ENCODE measurements around the gene PAPPA2.

PAPPA2 gene

GRCh38 chr1:176541663-176542062 lies 78.7 kb downstream of the PAPPA2 start:
- Histone ChIP-seq H3K27ac (ENCODE audit: low read depth, low read length) (no peak overlapping the region), H3K4me1 (ENCODE audit: control insufficient read depth, insufficient read depth, low read length) (no peaks in the 10 kb centered on the region), H3K36me3 (ENCODE audit: control insufficient read depth, insufficient read depth, low read length) (no peaks in the 10 kb centered on the region), H3K4me3 (ENCODE audit: low read length) (no peak overlapping the region), H3K9ac (ENCODE audit: low read length) (no peak overlapping the region), H3K27me3 (ENCODE audit: control insufficient read depth, insufficient read depth, low read length) (no peaks in the 10 kb centered on the region)

- no peaks in the 10 kb centered on the region for H3K36me3 ChIP-seq (ENCODE audit: control insufficient read depth, insufficient read depth, low read length)
- H3K27me3 ChIP-seq (ENCODE audit: control insufficient read depth, insufficient read depth, low read length), result no peaks in the 10 kb centered on the region
- H3K4me1 ChIP-seq (ENCODE audit: control insufficient read depth, insufficient read depth, low read length), result no peaks in the 10 kb centered on the region
- no peak overlapping the region for H3K4me3 ChIP-seq (ENCODE audit: low read length)
- no peak overlapping the region for H3K27ac ChIP-seq (ENCODE audit: low read depth, low read length)
- no peak overlapping the region for H3K9ac ChIP-seq (ENCODE audit: low read length)
Measured at GRCh38 chr1:176542352-176542751, 79.4 kb downstream of the PAPPA2 start.

DNA sequence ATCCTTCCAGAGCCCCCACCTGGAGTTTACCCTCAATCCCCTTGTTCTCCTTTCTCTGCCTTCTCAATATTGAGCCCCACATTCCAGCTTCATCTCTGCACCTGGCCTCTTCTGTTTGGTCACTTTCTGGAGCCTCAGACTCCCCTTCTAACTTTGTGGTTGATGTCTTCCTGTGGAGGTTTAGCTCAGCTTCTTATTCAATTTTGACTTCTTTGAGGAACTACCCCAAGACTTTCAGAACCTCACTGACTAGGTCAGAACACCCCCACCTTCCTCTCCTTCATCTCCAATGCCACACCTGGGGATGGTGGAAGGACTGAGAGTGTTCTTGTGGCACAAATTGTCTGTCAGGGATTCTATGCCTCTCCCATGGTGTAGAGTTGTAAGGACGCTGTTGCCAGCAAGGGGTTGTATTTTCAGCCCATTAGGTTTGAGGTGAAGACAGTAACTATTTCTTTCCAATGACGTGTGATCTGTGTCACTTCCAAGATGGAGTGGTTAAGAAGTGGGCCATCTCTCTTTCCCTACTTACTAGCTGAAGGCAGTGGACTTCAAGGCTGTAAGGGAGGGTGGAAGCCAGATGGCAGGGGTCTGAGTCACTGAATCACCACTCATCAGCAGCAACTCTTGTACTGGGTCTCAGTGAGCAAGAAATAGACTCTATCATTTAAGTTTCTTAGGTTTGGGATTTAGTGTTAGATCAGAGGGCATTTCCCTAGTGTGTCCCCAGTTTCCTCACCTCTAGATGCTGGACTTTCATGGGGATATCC lies 80.6 kb downstream of the PAPPA2 start:
- Histone ChIP-seq H3K27me3 (ENCODE audit: control insufficient read depth, insufficient read depth, low read length) (no peaks in the 10 kb centered on the region), H3K9ac (ENCODE audit: low read length) (no peak overlapping the region), H3K27ac (ENCODE audit: low read depth, low read length) (no peak overlapping the region), H3K4me3 (ENCODE audit: low read length) (no peak overlapping the region), H3K4me1 (ENCODE audit: control insufficient read depth, insufficient read depth, low read length) (no peaks in the 10 kb centered on the region), H3K36me3 (ENCODE audit: control insufficient read depth, insufficient read depth, low read length) (no peaks in the 10 kb centered on the region)

DNA sequence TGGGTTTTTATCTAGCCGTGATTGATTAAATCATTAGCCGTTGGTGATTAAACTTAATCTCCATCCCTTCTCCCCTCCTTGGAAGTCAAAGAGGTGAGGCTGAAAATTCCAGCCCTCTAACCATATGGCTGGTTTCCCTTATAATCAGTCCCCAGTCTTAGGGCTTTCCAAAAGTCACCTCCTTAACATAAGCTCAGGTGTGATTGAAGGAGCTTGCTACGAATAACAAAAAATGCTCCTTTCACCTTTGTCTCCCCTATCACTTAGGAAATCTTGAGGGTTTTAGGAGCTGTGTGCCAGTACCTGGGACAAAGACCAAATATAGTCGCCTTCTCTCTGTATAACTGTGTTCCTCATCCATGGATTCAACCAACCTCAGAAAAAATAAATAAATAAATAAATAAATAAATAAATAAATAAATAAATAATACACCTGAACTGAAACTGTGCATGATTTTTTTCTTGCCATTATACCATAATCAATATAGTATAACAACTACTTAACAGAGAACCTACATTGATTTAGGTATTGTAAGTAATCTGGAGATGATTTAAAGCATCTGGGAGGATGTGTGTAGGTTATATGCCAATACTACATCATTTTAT lies 82.2 kb downstream of the PAPPA2 start:
- no peaks in the 10 kb centered on the region for H3K4me1 ChIP-seq (ENCODE audit: control insufficient read depth, insufficient read depth, low read length)
- no peak overlapping the region for H3K4me3 ChIP-seq (ENCODE audit: low read length)
- no peaks in the 10 kb centered on the region for H3K36me3 ChIP-seq (ENCODE audit: control insufficient read depth, insufficient read depth, low read length)
- H3K9ac ChIP-seq (ENCODE audit: low read length), result no peak overlapping the region
- no peak overlapping the region for H3K27ac ChIP-seq (ENCODE audit: low read depth, low read length)
- H3K27me3 ChIP-seq (ENCODE audit: control insufficient read depth, insufficient read depth, low read length), result no peaks in the 10 kb centered on the region

DNA sequence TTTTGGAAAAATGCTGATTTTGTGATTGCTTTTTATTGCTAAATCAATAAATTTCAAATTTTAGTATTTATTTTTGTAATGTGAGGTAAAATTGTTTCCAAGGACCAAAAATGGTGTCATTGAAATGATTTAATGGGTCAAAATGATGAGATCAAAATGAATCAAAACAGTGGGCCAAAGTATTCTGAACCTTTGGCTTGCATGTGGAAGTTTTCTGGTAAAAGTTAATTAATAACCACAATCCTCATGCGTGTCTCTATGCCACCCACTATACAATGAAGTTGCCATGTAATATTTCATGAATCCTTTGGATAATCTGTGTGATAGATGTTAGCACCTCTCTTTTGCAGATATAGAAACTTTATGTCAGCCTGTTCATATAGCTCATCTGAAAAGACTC lies 83.8 kb downstream of the PAPPA2 start:
- H3K27ac ChIP-seq (ENCODE audit: low read depth, low read length), result no peak overlapping the region
- H3K36me3 ChIP-seq (ENCODE audit: control insufficient read depth, insufficient read depth, low read length), result no peaks in the 10 kb centered on the region
- no peaks in the 10 kb centered on the region for H3K27me3 ChIP-seq (ENCODE audit: control insufficient read depth, insufficient read depth, low read length)
- H3K4me1 ChIP-seq (ENCODE audit: control insufficient read depth, insufficient read depth, low read length), result no peaks in the 10 kb centered on the region
- H3K9ac ChIP-seq (ENCODE audit: low read length), result no peak overlapping the region
- H3K4me3 ChIP-seq (ENCODE audit: low read length), result no peak overlapping the region

- Histone ChIP-seq H3K27me3 (ENCODE audit: control insufficient read depth, insufficient read depth, low read length) (no peaks in the 10 kb centered on the region), H3K9ac (ENCODE audit: low read length) (no peak overlapping the region), H3K27ac (ENCODE audit: low read depth, low read length) (no peak overlapping the region)
Measured at GRCh38 chr1:176551146-176551545, 88.2 kb downstream of the PAPPA2 start.

GRCh38 chr1:176552217-176552991 lies 89.4 kb downstream of the PAPPA2 start:
- no peak overlapping the region for H3K9ac ChIP-seq (ENCODE audit: low read length)
- H3K27me3 ChIP-seq (ENCODE audit: control insufficient read depth, insufficient read depth, low read length), result no peaks in the 10 kb centered on the region
- H3K4me3 ChIP-seq (ENCODE audit: low read length), result no peak overlapping the region
- no peaks in the 10 kb centered on the region for H3K36me3 ChIP-seq (ENCODE audit: control insufficient read depth, insufficient read depth, low read length)
- no peak overlapping the region for H3K27ac ChIP-seq (ENCODE audit: low read depth, low read length)
- no peaks in the 10 kb centered on the region for H3K4me1 ChIP-seq (ENCODE audit: control insufficient read depth, insufficient read depth, low read length)

More at GRCh38 chr1:176551146-176551545, 88.2 kb downstream of the PAPPA2 start:
- no peak overlapping the region for H3K4me3 ChIP-seq (ENCODE audit: low read length)
- no peaks in the 10 kb centered on the region for H3K4me1 ChIP-seq (ENCODE audit: control insufficient read depth, insufficient read depth, low read length)
- H3K36me3 ChIP-seq (ENCODE audit: control insufficient read depth, insufficient read depth, low read length), result no peaks in the 10 kb centered on the region

DNA sequence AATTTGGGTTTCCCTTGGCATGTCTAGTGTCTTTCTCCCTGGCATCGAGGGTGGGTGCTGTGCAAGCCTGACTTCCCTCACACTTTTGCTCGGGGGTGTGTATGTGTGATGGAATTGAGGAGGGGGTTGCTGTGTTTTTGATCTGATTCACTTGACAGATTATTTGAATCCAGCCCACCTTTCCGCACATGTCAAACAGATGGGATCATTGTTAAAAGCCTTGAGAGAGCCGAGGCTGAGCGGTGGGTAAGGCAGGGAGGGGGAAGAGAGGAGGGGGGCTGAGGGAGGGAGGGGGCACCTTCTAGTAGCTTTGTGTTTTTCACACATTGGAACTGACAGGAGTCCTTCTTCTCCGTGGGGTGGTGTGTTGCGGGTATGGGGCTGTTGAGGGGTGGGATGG lies 90.0 kb downstream of the PAPPA2 start:
- Histone ChIP-seq H3K9ac (ENCODE audit: low read length) (no peak overlapping the region), H3K4me1 (ENCODE audit: control insufficient read depth, insufficient read depth, low read length) (no peaks in the 10 kb centered on the region), H3K27me3 (ENCODE audit: control insufficient read depth, insufficient read depth, low read length) (no peaks in the 10 kb centered on the region), H3K4me3 (ENCODE audit: low read length) (no peak overlapping the region), H3K27ac (ENCODE audit: low read depth, low read length) (no peak overlapping the region), H3K36me3 (ENCODE audit: control insufficient read depth, insufficient read depth, low read length) (no peaks in the 10 kb centered on the region)

- Histone ChIP-seq H3K4me1 (ENCODE audit: control insufficient read depth, insufficient read depth, low read length) (no peaks in the 10 kb centered on the region), H3K27me3 (ENCODE audit: control insufficient read depth, insufficient read depth, low read length) (no peaks in the 10 kb centered on the region), H3K4me3 (ENCODE audit: low read length) (no peak overlapping the region), H3K9ac (ENCODE audit: low read length) (no peak overlapping the region), H3K36me3 (ENCODE audit: control insufficient read depth, insufficient read depth, low read length) (no peaks in the 10 kb centered on the region), H3K27ac (ENCODE audit: low read depth, low read length) (no peak overlapping the region)
Measured at GRCh38 chr1:176556288-176556687, 93.3 kb downstream of the PAPPA2 start.

- Histone ChIP-seq H3K36me3 (ENCODE audit: control insufficient read depth, insufficient read depth, low read length) (no peaks in the 10 kb centered on the region), H3K27ac (ENCODE audit: low read depth, low read length) (no peak overlapping the region), H3K9ac (ENCODE audit: low read length) (no peak overlapping the region), H3K4me3 (ENCODE audit: low read length) (no peak overlapping the region), H3K27me3 (ENCODE audit: control insufficient read depth, insufficient read depth, low read length) (no peaks in the 10 kb centered on the region), H3K4me1 (ENCODE audit: control insufficient read depth, insufficient read depth, low read length) (no peaks in the 10 kb centered on the region)
Measured at GRCh38 chr1:176557543-176558258, 94.7 kb downstream of the PAPPA2 start.

DNA sequence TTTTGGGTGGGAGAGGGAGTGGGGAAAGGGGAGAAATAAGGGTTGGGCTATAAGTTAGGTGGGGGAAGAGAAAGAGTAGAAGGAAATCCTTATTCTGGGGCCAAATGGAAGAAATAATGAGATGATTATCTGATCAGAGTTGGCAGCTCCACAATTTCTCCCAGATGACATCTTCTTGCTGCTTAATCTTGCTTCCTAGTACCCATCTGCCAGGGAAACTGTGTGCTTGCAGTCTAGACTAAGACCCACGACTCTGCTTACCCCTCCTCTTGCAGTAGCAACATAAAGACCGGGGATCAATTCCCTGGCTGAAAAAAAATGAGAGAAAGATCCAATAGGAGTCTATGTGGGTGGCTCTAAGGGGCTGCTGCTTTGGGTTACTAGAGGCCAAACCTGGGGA lies 95.6 kb downstream of the PAPPA2 start:
- Histone ChIP-seq H3K27me3 (ENCODE audit: control insufficient read depth, insufficient read depth, low read length) (no peaks in the 10 kb centered on the region), H3K4me1 (ENCODE audit: control insufficient read depth, insufficient read depth, low read length) (no peaks in the 10 kb centered on the region), H3K27ac (ENCODE audit: low read depth, low read length) (no peak overlapping the region), H3K36me3 (ENCODE audit: control insufficient read depth, insufficient read depth, low read length) (no peaks in the 10 kb centered on the region), H3K9ac (ENCODE audit: low read length) (no peak overlapping the region), H3K4me3 (ENCODE audit: low read length) (no peak overlapping the region)

- Histone ChIP-seq H3K4me1 (ENCODE audit: control insufficient read depth, insufficient read depth, low read length) (no peaks in the 10 kb centered on the region), H3K36me3 (ENCODE audit: control insufficient read depth, insufficient read depth, low read length) (no peaks in the 10 kb centered on the region), H3K27me3 (ENCODE audit: control insufficient read depth, insufficient read depth, low read length) (no peaks in the 10 kb centered on the region), H3K9ac (ENCODE audit: low read length) (no peak overlapping the region), H3K27ac (ENCODE audit: low read depth, low read length) (no peak overlapping the region), H3K4me3 (ENCODE audit: low read length) (no peak overlapping the region)
Measured at GRCh38 chr1:176559474-176559873, 96.5 kb downstream of the PAPPA2 start.
